ENCODE results near the gene SRD5A2.
"Not testable (repeated sequence)": the region's sequence is repeated elsewhere in the genome, so short reads cannot be mapped to it uniquely, and the experiment has no call there.

SRD5A2 gene

GRCh38 chr2:31524592-31524991 lies 56.1 kb downstream of the SRD5A2 start:
- H3K4me1 Mint-ChIP-seq (ENCODE audit: low read depth): no peaks in the 10 kb centered on the region
- no peak overlapping the region for H3K27ac Mint-ChIP-seq
- H3K27me3 Mint-ChIP-seq: peaks cover 5% of the 10 kb centered on the region
- intact Hi-C loops (cut with micrococcal nuclease): loop anchor here (2.0 kb wide), 1 partner anchor 810 kb away; no protein-coding TSS in a partner anchor
- H3K36me3 Mint-ChIP-seq (ENCODE audit: low read depth): no peaks in the 10 kb centered on the region
- H3K9me3 Mint-ChIP-seq: no peaks in the 10 kb centered on the region
- no peak overlapping the region for H3K4me3 Mint-ChIP-seq

- intact Hi-C loops (cut with micrococcal nuclease): loop anchor here (2.0 kb wide), 1 partner anchor 809 kb away; no protein-coding TSS in a partner anchor
- Mint-ChIP-seq H3K27me3 (peaks cover 5% of the 10 kb centered on the region), H3K4me3 (no peak overlapping the region), H3K36me3 (ENCODE audit: low read depth) (no peaks in the 10 kb centered on the region), H3K9me3 (no peaks in the 10 kb centered on the region), H3K4me1 (ENCODE audit: low read depth) (no peaks in the 10 kb centered on the region), H3K27ac (no peak overlapping the region)
Measured at GRCh38 chr2:31523871-31524492, 56.8 kb downstream of the SRD5A2 start.

- intact Hi-C loops (cut with micrococcal nuclease): no loop called here
- H3K27ac Mint-ChIP-seq: no peak overlapping the region
- H3K4me1 Mint-ChIP-seq (ENCODE audit: low read depth): no peaks in the 10 kb centered on the region
- H3K9me3 Mint-ChIP-seq: no peaks in the 10 kb centered on the region
- peaks cover 6% of the 10 kb centered on the region for H3K27me3 Mint-ChIP-seq
- no peaks in the 10 kb centered on the region for H3K36me3 Mint-ChIP-seq (ENCODE audit: low read depth)
- no peak overlapping the region for H3K4me3 Mint-ChIP-seq
Measured at GRCh38 chr2:31522786-31523185, 58.0 kb downstream of the SRD5A2 start.

GRCh38 chr2:31517442-31518203 lies 63.1 kb downstream of the SRD5A2 start:
- H3K27me3 Mint-ChIP-seq: peaks cover 8% of the 10 kb centered on the region
- intact Hi-C loops (cut with micrococcal nuclease): no loop called here
- no peak overlapping the region for H3K4me3 Mint-ChIP-seq
- no peaks in the 10 kb centered on the region for H3K4me1 Mint-ChIP-seq (ENCODE audit: low read depth)
- H3K36me3 Mint-ChIP-seq (ENCODE audit: low read depth): no peaks in the 10 kb centered on the region
- no peaks in the 10 kb centered on the region for H3K9me3 Mint-ChIP-seq
- no peak overlapping the region for H3K27ac Mint-ChIP-seq

GRCh38 chr2:31515586-31515985 lies 65.2 kb downstream of the SRD5A2 start:
- Mint-ChIP-seq H3K36me3 (ENCODE audit: low read depth) (no peaks in the 10 kb centered on the region), H3K27ac (no peak overlapping the region), H3K4me1 (ENCODE audit: low read depth) (no peaks in the 10 kb centered on the region), H3K4me3 (no peak overlapping the region), H3K9me3 (no peaks in the 10 kb centered on the region), H3K27me3 (peaks cover 5% of the 10 kb centered on the region)
- intact Hi-C loops (cut with micrococcal nuclease): no loop called here

- no peaks in the 10 kb centered on the region for H3K36me3 Mint-ChIP-seq (ENCODE audit: low read depth)
- no peak overlapping the region for H3K4me3 Mint-ChIP-seq
- peaks cover 5% of the 10 kb centered on the region for H3K27me3 Mint-ChIP-seq
- no peak overlapping the region for H3K27ac Mint-ChIP-seq
- no peaks in the 10 kb centered on the region for H3K9me3 Mint-ChIP-seq
- no peaks in the 10 kb centered on the region for H3K4me1 Mint-ChIP-seq (ENCODE audit: low read depth)
- intact Hi-C loops (cut with micrococcal nuclease): no loop called here
Measured at GRCh38 chr2:31513553-31513952, 67.2 kb downstream of the SRD5A2 start.

GRCh38 chr2:31511376-31511775 lies 69.4 kb downstream of the SRD5A2 start:
- H3K27ac Mint-ChIP-seq: no peak overlapping the region
- no peaks in the 10 kb centered on the region for H3K9me3 Mint-ChIP-seq
- peaks cover 3% of the 10 kb centered on the region for H3K27me3 Mint-ChIP-seq
- no peaks in the 10 kb centered on the region for H3K4me1 Mint-ChIP-seq (ENCODE audit: low read depth)
- no peaks in the 10 kb centered on the region for H3K36me3 Mint-ChIP-seq (ENCODE audit: low read depth)
- H3K4me3 Mint-ChIP-seq: no peak overlapping the region
- intact Hi-C loops (cut with micrococcal nuclease): no loop called here

- no peak overlapping the region for H3K4me3 Mint-ChIP-seq
- peaks cover 3% of the 10 kb centered on the region for H3K27me3 Mint-ChIP-seq
- peaks cover 6% of the 10 kb centered on the region for H3K4me1 Mint-ChIP-seq (ENCODE audit: low read depth)
- H3K36me3 Mint-ChIP-seq (ENCODE audit: low read depth): no peaks in the 10 kb centered on the region
- peaks cover 9% of the 10 kb centered on the region for H3K9me3 Mint-ChIP-seq
- intact Hi-C loops (cut with micrococcal nuclease): no loop called here
- no peak overlapping the region for H3K27ac Mint-ChIP-seq
Measured at GRCh38 chr2:31505111-31505510, 75.6 kb downstream of the SRD5A2 start.

GRCh38 chr2:31504311-31504710 lies 76.4 kb downstream of the SRD5A2 start:
- intact Hi-C loops (cut with micrococcal nuclease): no loop called here
- Mint-ChIP-seq H3K27me3 (peaks cover 3% of the 10 kb centered on the region), H3K27ac (no peak overlapping the region), H3K36me3 (ENCODE audit: low read depth) (no peaks in the 10 kb centered on the region), H3K4me1 (ENCODE audit: low read depth) (peaks cover 6% of the 10 kb centered on the region), H3K4me3 (no peak overlapping the region), H3K9me3 (peaks cover 9% of the 10 kb centered on the region)

GRCh38 chr2:31496451-31496874 lies 84.3 kb downstream of the SRD5A2 start:
- H3K27ac Mint-ChIP-seq; intact Hi-C loops (cut with micrococcal nuclease); H3K4me1 Mint-ChIP-seq (ENCODE audit: low read depth); H3K27me3 Mint-ChIP-seq; H3K36me3 Mint-ChIP-seq (ENCODE audit: low read depth); H3K9me3 Mint-ChIP-seq: not testable (repeated sequence)
- peak overlapping the region; percentile 31 for H3K4me3 Mint-ChIP-seq

GRCh38 chr2:31489339-31489738 lies 91.4 kb downstream of the SRD5A2 start:
- intact Hi-C loops (cut with micrococcal nuclease); H3K27ac Mint-ChIP-seq: not testable (repeated sequence)
- H3K9me3 Mint-ChIP-seq: peaks cover 13% of the 10 kb centered on the region

GRCh38 chr2:31483246-31483645 lies 97.5 kb downstream of the SRD5A2 start:
- H3K36me3 Mint-ChIP-seq (ENCODE audit: low read depth): no peaks in the 10 kb centered on the region
- H3K4me1 Mint-ChIP-seq (ENCODE audit: low read depth): no peaks in the 10 kb centered on the region
- H3K9me3 Mint-ChIP-seq: no peaks in the 10 kb centered on the region
- no peak overlapping the region for H3K4me3 Mint-ChIP-seq
- H3K27ac Mint-ChIP-seq: no peak overlapping the region
- H3K27me3 Mint-ChIP-seq: peaks cover 3% of the 10 kb centered on the region
- intact Hi-C loops (cut with micrococcal nuclease): no loop called here

More at GRCh38 chr2:31489339-31489738, 91.4 kb downstream of the SRD5A2 start:
- not testable (repeated sequence) for H3K4me1 Mint-ChIP-seq (ENCODE audit: low read depth); H3K27me3 Mint-ChIP-seq; H3K36me3 Mint-ChIP-seq (ENCODE audit: low read depth); H3K4me3 Mint-ChIP-seq

- no peaks in the 10 kb centered on the region for H3K36me3 Mint-ChIP-seq (ENCODE audit: low read depth)
- H3K27ac Mint-ChIP-seq: no peak overlapping the region
- H3K4me3 Mint-ChIP-seq: no peak overlapping the region
- H3K27me3 Mint-ChIP-seq: peaks cover 2% of the 10 kb centered on the region
- intact Hi-C loops (cut with micrococcal nuclease): no loop called here
- no peaks in the 10 kb centered on the region for H3K4me1 Mint-ChIP-seq (ENCODE audit: low read depth)
- H3K9me3 Mint-ChIP-seq: no peaks in the 10 kb centered on the region
Measured at GRCh38 chr2:31476511-31477180, 104.1 kb downstream of the SRD5A2 start.

GRCh38 chr2:31475692-31476091 lies 105.0 kb downstream of the SRD5A2 start:
- Mint-ChIP-seq H3K36me3 (ENCODE audit: low read depth) (no peaks in the 10 kb centered on the region), H3K27me3 (peaks cover 2% of the 10 kb centered on the region), H3K27ac (no peak overlapping the region), H3K4me1 (ENCODE audit: low read depth) (no peaks in the 10 kb centered on the region), H3K4me3 (no peak overlapping the region), H3K9me3 (no peaks in the 10 kb centered on the region)
- intact Hi-C loops (cut with micrococcal nuclease): no loop called here
